ENCODE results near the gene ALOX15.
"Not testable (repeated sequence)": the region's sequence is repeated elsewhere in the genome, so short reads cannot be mapped to it uniquely, and the experiment has no call there.

The ALOX15 gene

DNA sequence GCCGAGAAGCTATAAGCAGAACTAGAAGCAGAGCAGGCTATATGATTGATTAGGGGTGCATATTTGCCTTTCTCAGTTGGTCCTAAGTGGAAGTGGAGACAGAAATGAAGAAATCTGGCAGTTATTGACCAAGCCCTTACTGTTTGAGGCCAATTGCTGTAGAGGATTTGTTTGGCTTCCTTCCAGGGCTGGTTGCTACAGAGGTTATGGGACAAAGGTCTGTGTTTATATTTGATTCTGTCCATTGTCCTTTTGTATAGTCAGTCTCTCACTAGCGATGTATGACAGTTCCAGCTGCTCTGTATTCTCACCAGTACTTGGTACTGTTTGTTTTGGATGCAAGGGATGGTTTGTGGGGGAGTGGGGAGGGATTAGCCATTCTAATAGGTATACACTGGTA is 7.3 kb upstream of the ALOX15 start:
- DNase-seq, result peak; percentile 27 to 57 (median 55)

DNA sequence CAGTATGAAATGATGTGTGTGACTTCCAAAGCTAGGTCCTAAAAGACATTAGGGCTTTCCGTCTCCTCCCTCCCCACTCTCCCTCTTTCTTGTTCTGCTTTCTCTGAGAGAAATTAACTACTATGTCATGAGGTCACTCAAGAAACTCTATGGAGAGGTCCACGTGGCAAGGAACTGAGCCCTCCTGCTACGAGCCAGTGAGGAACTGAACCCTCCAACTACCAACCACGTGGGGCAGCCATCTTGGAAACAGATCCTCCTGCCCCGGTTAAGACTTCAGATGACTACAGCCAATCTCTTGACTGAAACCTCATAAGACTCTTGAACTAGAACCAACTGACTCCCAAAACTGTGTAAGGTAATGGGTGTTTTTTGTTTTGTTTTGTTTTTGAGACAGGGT is 4.2 kb upstream of the ALOX15 start:
- peak; percentile 83 to 92 (median 90) for DNase-seq

DNA sequence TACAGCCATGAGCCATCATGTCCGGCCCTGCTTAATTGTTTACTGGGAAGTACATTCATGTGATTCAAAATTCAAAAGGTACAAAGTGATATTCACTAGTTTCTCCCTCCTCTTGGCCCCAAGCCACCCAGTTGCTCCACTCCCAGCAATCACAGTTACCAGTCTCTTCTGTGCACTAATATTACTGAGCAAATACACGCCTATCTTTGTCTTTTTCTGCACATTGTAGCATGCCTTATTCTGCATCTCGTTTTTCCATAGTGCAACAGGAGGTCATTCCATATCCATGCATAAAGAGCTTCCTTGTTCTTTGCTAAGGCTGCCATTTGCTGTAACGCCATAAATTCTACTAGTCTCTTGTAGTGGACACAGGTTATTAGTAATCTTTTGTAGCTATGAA is 2.2 kb upstream of the ALOX15 start:
- DNase-seq, result no peak

DNA sequence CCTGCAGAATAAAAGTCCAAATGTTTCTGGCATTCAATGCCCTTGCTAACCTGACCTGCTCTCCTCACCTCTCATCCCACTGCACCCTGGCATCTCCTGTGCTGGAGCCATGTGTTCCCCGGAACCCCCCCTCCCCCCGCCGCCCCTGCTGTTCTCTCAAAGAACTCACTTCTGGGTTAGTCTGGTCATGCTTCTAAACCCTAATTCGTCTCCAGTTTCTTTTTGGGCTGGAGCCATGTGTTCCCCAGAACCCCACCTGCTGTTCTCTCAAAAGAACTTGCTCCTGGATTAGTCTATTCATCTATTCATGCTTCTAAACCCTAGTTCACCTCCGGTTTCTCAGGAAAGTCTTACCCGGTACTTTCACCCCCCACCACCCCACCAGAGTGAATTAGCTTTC is 808 bp upstream of the ALOX15 start:
- no peak for DNase-seq

DNA sequence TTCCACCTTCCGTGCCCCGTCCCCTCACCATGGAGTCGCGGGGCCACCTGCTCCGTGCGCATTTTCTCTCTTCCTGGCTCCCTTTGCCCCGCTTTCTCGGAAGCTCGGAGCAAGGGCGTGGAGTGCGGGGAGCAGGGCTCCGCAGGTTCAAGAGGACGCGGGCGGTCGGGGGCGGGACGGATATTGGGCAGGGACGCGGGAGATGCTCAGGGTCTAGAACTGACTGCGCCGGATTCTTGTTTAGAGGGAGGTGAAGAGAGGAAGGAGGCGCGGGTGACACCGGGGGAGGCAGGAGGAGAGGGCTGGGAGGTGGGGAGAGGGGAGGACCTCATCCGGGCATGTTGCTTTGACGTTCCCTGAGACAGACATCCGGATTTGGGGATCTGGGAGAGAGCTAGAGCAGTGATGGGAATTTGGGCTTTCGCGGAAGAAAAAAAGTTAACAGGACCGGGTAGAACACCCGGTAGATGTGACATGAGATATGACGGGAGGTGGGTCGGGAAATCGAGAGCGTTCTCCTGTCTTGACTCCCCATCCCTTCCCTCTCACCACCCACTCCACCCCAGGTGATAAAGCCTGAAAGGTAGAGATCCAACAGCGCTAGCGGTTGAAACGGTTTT is 799 bp downstream of the ALOX15 start:
- DNase-seq, result not testable (repeated sequence)

DNA sequence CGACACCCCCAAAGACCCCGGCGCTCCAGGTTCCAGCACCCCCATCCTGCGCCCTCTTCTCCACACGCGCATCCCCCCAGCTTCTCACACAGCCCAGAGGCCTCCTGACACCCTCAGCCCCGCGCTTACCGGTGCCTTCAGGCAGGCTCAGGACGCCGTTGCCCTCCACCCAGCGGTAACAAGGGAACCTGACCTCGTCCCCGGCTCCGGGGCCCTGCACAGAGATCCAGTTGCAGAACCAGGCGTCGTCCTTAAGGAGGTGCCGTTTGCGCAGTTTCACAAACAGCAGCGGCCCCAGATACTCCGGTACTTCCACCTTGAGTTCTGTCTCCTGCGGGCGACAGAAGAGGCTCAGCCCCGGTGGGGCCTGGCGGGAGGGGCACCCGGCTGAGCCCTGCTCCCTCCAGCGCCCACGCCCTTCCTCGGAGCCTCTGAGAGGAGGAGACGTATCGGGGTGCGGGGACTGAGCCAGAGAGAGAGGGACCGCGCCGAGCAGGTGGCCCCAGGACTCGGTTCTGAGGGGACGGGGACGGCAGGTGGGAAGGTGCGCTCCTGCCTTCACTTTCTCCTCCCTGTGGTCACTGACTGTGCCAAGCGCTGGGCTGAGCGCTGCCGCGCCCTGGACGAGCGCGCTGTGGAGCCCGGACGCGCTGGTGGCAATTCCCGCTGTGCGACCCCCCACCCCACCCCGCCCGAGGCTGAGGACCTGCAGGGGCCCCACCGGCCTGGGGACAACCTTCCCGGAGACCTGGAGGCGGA is 2.0 kb downstream of the ALOX15 start:
- DNase-seq, result peak; percentile 15 to 67 (median 53)

DNA sequence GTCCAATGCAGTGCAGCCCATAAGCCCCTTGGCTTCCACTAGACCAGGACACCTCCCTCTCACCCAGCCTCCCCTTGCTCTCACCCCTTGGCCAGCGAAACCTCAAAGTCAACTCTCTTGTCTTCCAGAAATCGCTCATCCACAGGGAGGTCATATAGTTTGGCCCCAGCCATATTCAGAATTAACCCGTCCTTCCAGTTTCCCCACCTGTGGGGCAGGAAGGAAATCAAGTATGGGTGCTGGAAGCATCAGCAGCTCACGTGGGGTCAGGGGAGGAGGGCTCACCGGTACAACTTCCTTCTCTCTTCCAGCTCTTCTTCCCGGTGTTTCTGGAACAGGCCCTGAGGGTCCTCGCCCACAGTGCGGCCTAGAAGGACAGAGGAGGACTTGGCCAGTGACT is 2.7 kb downstream of the ALOX15 start:
- not testable (repeated sequence) for DNase-seq

DNA sequence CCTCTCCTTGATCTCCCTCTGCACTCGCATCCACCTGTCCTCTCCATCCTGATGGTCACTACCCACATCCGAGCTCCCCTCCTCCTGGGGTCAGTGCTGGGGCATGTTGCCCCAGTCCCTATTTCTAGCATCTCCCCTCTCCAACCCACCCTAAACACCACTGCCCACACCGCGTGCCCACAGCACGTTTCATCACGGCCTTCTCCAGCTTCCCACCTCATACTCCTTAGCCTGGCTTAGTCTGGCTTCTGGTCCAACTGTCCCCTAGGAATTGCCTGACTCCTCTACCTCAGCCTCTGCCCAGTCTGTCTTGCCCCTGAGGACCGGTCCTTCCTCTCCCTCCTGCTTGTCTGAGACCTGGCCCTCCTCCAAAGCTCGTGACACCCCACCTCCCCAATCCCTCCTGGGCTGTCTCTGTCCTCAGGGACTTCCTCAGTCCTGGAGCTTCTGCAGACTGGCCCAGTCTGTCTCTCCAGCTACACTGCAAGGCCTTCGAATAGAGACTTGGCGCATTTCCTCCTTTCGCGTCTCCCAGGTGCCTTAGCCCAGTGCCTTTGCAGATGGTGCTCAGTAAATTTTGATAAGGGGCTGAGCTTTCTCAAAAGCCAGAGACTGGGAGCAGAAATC is 4.9 kb downstream of the ALOX15 start:
- peak in 2 of 4 experiments; percentile 14 to 15 for DNase-seq

DNA sequence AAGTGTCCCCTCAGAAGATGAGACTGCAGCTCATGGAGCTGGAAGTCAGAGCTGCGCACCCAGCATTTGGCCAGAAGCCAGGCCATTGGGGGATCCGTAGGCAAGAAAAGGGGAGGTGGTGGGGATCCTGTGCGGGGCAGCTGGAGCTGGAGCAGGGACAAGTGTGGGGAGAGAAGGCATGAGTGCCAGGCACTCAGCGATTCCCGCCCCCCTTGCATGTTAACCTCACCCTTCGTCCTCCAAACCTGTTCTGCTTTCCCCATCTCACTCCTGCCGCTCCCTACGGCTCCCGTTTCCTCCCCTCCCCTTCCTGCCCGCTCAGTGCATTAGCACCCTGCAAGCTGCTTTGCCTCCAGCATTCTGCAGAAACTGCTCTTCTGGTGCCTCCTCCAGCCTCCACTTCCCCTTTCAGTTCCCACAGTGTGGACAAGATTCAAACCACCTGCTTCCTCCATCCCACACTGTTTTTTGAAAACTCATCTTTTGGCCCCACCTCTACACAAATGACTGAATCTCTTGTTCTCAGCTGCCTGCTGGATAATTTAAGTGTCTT is 5.6 kb downstream of the ALOX15 start:
- peak; percentile 68 to 84 (median 80) for DNase-seq

DNA sequence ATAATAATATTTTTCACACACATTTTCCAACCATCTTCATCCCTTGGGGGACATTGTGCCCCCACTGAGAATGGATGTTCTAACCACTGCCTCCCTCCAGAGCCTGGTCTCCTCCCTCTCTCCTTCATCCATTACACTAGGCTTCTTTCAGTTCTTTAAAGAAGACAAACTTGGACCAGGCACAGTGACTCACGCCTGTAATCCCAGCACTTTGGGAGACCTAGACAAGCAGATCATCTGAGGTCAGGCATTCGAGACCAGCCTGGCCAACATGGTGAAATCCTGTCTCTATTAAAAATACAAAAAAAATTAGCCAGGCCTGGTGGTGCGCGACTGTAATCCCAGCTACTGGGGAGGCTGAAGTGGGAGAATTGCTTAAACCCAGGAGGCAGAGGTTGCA is 6.5 kb downstream of the ALOX15 start:
- peak in 2 of 4 experiments; percentile 21 to 26 for DNase-seq

DNA sequence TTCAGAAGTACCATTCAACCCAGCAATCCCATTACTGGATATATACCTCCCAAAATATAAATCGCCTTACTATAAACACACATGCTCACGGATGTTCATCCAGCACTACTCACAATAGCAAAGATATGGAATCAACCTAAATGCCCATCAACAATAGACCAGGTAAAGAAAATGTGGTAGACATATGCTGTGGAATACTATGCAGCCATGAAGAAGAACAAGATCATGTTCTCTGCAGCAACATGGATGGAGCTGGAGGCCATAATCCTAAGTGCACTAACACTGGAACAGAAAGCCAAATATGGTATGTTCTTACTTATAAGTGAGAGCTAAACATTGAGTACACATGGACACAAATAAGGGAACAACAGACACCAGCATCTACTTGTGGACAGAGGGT is 7.8 kb downstream of the ALOX15 start:
- DNase-seq, result no peak

DNA sequence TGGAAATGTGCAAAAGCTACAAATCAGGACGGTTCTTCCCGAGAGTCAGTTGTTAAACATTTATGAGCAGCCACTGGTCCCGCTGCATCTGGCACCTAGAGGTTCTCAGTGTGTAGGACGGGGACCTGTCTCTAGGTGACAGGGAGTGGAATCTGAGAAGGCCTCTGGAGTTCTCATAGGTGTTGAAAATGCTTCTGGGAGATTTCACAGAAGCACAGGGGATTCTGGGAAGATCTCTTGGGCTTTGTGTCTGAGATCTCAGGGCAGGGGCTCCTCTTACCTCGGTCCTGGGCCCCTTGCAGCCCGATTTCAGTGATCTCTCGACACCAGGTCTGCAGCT is 8.9 kb downstream of the ALOX15 start:
- DNase-seq, result no peak

DNA sequence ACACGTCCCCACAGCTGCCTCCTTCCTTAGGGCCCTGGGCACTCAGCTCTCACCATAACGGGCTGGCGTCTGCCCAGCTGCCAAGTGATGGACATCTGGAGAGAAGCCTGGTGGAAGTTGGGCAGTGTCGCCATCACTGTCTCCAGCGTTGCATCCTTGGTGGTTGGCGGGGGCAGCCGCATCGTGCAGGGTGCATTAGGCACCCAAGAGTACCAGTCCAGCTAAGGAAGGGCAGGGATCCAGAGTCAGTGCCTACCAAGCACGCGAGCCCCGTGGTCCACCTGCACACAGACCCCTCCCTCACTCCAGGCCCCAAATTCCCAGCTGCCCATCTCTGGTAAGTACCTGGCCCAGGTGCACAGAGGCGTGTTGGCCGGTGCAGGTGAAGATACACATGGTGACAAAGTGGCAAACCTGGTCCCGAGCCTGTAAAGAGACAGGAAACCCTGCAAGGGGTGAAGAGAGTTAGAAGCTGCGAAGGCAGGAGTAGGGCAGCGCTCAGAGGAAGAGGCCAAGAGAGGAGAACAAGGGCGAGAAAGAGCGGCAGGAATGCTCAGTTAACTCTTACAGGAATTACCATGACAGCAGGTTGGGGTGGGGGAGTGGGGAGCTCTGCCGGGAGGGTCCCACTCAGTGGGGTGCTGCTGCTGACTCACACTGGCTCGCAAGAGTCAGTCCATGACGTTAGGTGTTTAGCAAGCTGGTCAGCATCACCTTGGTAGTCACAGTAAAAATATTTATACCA is 9.5 kb downstream of the ALOX15 start:
- no peak for DNase-seq

DNA sequence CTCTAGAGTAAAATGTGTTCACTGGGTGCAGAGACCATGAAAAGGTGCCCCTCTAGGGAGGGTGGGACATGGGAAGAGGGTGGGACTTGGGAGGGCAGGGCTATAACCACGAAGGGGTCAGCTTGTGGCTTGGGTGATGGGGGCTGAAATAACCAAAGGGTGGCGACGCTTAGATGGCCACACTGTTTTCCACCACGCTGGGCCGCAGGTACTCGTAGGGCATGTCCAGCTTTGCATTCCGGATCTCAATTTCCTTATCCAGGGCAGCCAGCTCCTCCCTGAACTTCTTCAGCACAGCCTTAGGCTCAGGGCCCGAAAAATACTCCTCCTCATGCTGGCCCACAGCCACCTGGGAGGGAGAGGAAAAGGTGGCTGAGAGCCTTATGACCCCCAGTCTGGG is 10.0 kb downstream of the ALOX15 start:
- DNase-seq, result no peak

DNA sequence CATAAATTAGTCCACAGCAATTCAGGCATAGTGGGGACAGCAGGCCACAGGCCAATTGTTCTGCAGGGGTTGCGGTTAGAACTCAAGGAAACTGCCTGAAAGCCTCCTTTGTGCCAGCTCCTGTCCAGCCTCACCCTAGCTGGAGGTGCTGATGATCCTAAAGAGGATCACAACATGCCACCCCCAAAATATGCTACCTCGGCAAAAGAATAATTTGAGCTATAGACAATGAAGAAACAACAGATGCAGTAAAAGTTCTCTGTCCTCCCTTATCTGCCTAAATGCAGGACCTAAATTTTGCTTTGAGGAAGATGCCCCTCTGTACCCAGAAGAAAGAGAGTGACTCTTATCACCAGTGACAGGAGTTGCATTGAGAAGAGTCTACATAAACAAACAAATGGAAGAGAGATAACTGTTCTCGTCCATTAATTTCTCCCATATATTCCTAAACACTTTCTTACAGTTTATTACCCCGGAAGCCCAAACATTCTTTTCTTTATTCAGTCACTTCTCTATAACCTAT is 14.7 kb downstream of the ALOX15 start:
- DNase-seq, result no peak

DNA sequence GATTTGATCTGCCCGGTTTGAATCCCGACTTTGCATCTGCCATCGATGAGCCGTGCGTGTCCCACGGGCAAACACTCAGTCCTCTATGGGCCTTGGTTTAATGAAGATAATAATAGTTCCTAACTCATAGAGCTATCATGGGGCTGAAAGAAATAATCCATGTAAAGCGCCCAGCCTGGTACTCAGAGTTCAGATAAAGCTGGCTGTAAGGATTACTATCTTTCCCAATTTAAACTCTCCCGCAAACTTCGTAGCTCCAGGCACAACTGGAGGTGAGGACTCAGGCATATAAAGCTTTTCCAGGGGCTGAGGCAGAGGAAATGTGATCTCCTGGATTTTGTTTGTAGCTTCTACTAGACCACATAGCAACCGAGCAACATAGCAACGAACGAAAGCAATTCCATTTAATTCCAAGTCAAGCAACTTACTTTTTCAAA is 16.3 kb downstream of the ALOX15 start:
- DNase-seq, result no peak

DNA sequence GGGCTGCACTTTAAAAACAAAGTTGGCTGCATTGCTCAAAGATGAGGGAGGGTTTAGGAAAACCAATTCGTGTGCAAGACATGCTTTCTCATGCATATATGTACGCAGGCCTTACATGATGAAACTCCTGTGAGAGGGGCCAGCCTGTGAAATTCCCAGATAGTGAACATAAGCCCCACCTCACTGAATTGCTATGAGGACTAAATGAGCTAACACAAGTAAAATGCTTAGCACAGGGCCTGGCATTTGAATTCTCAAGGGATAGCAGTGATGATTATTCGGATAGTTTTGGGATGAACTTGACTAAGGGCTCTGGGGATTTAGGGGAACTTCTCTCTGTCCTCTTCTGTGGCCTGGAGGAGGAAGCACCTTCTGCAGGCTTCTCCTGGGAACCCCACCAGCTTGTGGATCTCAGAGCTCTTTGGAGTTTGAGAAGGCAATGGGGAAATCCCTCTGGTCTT is 17.0 kb downstream of the ALOX15 start:
- DNase-seq, result peak; percentile 54 to 81 (median 64)

DNA sequence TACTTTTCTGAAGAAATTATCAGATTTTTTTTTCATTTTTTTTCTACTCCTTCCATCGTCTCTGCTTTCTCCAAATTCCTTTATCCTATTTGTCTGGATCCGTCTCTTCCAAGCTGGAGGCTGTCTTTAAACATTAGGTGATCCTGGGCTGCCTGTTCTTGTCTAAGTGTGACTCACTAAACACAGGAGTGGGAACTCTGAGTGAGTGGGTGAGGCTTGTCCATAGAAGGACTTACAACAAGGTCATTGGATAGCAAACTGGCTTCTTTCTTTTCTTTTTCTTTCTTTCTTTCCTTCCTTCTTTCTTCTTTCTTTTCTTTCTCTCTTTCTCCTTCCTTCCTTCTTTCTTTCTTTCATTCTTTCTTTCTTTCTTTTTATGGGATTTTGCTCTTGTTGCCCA is 18.2 kb downstream of the ALOX15 start:
- DNase-seq, result peak; percentile 9 to 58 (median 53)

DNA sequence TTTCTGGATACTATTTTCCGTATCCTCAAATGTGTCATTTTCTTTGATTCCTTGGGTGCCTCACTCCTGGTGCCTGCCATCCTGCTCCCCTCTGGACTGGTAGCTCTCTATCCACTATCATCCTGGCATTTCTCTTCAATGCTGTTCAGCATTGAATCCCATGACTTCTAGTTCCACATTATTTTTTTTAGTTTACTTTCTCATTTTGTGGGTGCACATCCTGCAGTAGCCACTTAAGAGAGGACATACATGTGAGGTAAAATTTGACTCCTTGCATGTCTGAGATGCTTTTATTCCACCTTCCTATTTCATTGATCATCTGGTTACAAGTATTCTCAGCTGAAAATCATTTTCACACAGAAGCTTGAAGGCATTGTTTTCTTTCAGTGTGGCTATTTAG is 19.1 kb downstream of the ALOX15 start:
- DNase-seq, result no peak

DNA sequence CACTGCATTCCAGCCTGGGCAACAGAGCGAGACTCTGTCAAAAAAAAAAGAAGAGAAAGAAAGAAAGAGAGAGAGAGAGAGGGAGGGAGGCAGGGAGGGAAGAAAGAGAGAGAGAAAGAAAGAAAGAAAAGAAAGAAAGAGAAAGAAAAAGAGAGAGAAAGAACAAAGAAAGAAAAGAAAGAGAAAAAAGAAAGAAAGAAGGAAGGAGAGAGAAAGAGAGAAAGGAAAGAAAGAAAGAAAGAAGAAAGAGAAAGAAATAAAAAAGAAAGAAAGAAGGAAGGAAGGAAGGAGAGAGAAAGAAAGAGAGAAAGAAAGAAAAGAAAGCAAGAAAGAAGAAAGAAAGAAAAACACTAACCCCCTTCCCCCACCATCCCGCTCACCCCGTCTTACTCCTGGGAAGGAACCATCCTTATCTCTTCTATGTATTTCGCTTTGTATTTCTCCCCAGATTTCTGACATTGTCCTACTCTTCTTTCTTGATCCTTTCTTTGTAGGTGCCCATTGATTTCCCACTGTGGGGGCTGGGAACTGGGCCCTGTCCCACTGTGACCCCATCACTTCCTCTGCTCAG is 20.9 kb downstream of the ALOX15 start:
- no peak for DNase-seq

DNA sequence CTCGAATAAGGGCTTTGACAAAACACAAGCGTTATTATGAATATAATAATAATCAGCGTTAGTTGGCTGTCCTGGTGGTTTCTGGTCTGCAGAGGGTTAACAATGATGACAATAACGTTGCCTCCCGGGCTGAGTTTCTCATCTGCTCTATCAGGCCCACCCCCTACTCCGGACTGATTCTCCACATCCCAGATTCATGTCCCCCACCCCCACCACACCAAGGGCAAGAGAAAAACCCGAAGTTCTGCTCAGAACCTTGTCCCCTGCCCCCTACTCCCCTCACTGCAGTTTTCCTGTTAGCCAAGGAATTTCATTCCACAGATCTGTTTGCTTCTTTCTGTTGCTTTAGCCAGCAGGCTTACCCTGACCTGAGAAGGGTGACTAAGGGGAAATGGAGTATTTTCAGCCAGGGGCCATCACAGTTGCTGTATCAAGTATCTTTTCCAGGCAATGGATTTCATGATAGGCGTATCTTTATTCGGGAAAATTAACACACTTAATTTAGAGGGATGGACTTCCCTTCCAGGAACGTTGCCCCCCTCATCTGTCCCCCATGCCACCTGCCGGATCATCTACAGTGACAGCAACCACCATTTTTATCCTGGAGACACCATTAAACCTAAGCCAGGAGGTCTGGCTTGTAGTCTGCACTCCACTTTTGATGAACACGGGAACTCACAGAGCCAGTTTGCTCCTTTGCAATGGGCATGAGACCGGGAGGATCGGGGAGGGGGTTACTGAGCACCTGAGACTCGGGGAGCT is 23.7 kb downstream of the ALOX15 start:
- DNase-seq, result no peak
